Measurements from ENCODE around the gene THUMPD3. TPM values are rescaled to one million over a fixed set of nuclear protein-coding genes. Genes with fewer than 3 reads are reported as not detected.
A peak's percentile ranks its signal among the peaks of the same experiment; 100 is the strongest.

The THUMPD3 gene
- total RNA-seq, 4 donors from 2014 or later = 13.3 to 48.9 (median 25.0) TPM

- Histone ChIP-seq H3K4me3 (no peak overlapping the region), H3K9me3 (no peaks in the 10 kb centered on the region), H3K27me3 (no peaks in the 10 kb centered on the region), H3K27ac (no peak overlapping the region), H3K4me1 (peaks cover 4 to 22% of the 10 kb centered on the region in 2 donors), H3K36me3 (no peaks in the 10 kb centered on the region)
- no peak for DNase-seq
- intact Hi-C loops (cut with DNase I; ENCODE audit: low total_unique reads) = no loop called here
- TF ChIP-seq POLR2A (IDR thresholded peaks at IDR 0.05) (no peak), CTCF (IDR thresholded peaks at IDR 0.05) (no peak)
Observed at GRCh38 chr3:9412293-9412692, 49.4 kb downstream of the THUMPD3 start.

GRCh38 chr3:9414826-9415225 is 52.0 kb downstream of the THUMPD3 start:
- intact Hi-C loops (cut with DNase I; ENCODE audit: low total_unique reads) = no loop called here
- TF ChIP-seq CTCF (IDR thresholded peaks at IDR 0.05) = no peak
- no peak for TF ChIP-seq POLR2A (IDR thresholded peaks at IDR 0.05)
- Histone ChIP-seq H3K9me3 (no peaks in the 10 kb centered on the region), H3K27me3 (no peaks in the 10 kb centered on the region), H3K4me3 (no peak overlapping the region), H3K36me3 (no peaks in the 10 kb centered on the region), H3K4me1 (peaks cover 0 to 10% of the 10 kb centered on the region in 2 donors), H3K27ac (no peak overlapping the region)
- no peak for DNase-seq

- Histone ChIP-seq H3K4me3 (no peak overlapping the region), H3K36me3 (no peaks in the 10 kb centered on the region), H3K27ac (no peak overlapping the region), H3K27me3 (no peaks in the 10 kb centered on the region), H3K4me1 (peaks cover 0 to 10% of the 10 kb centered on the region in 2 donors), H3K9me3 (no peaks in the 10 kb centered on the region)
- no peak for TF ChIP-seq POLR2A (IDR thresholded peaks at IDR 0.05)
- TF ChIP-seq CTCF (IDR thresholded peaks at IDR 0.05) = no peak
- no peak for DNase-seq
- intact Hi-C loops (cut with DNase I; ENCODE audit: low total_unique reads) = no loop called here
Observed at GRCh38 chr3:9415485-9416138, 52.8 kb downstream of the THUMPD3 start.

GRCh38 chr3:9416139-9416780 is 53.4 kb downstream of the THUMPD3 start:
- H3K9me3 ChIP-seq = no peaks in the 10 kb centered on the region
- no peak overlapping the region for H3K27ac ChIP-seq
- peaks cover 0 to 4% of the 10 kb centered on the region in 2 donors for H3K4me1 ChIP-seq
- H3K36me3 ChIP-seq = no peaks in the 10 kb centered on the region
- intact Hi-C loops (cut with DNase I; ENCODE audit: low total_unique reads) = no loop called here
- H3K27me3 ChIP-seq = no peaks in the 10 kb centered on the region
- TF ChIP-seq POLR2A (IDR thresholded peaks at IDR 0.05) = no peak
- TF ChIP-seq CTCF (IDR thresholded peaks at IDR 0.05) = no peak
- H3K4me3 ChIP-seq = no peak overlapping the region
- no peak for DNase-seq

- H3K4me1 ChIP-seq = peaks cover 0 to 14% of the 10 kb centered on the region in 2 donors
- peak overlapping the region; percentile 3 to 89 for H3K27ac ChIP-seq
- H3K4me3 ChIP-seq = no peak overlapping the region
- no peaks in the 10 kb centered on the region for H3K27me3 ChIP-seq
- intact Hi-C loops (cut with DNase I; ENCODE audit: low total_unique reads) = loop anchor here (10.0 kb wide), 1 partner anchor 66 kb away; no protein-coding TSS in a partner anchor
- no peaks in the 10 kb centered on the region for H3K9me3 ChIP-seq
- no peaks in the 10 kb centered on the region for H3K36me3 ChIP-seq
- DNase-seq = no peak
- no peak for TF ChIP-seq CTCF (IDR thresholded peaks at IDR 0.05)
- TF ChIP-seq POLR2A (IDR thresholded peaks at IDR 0.05) = no peak
Observed at GRCh38 chr3:9420850-9421549, 58.1 kb downstream of the THUMPD3 start.
